Activated T-cell treated with anti-CD3 and anti-CD28 coated beads, Interleukin-2, amount 50 U/mL, for 1 hour (primary cell): Measurements from ENCODE around the gene VEPH1.

Source experiments
- DNase-seq: peaks from one replicate; pipeline ENCODE4 v3.0.0-alpha.2; 2020

VEPH1 gene

DNA sequence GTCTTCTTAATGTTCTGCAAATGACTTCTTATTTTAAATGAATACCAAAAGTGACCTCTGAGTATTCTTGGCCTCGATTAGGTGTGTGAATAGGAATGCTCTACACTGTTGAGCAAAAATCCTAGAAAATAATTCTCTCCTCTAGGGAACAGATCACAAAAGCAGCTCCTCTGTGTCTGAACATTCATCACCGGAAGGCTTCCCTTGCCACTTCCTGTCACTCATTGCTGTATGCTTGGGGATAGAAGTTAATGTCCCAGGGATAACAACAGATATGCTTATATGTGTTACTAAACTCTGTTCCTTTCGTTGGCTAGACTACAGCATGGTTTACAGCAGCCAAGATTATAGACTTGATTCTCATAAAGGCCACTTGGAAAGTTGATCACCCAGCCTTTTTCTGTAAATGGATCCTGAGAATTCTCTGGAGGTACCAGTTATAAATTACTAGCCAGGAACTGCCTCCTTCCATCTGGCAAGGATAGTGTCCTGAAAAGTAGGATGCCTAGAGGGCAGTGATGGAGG is 82.5 kb downstream of the VEPH1 start:
- no peak for DNase-seq

- DNase-seq = no peak
Observed at GRCh38 chr3:157418104-157418503, 85.1 kb downstream of the VEPH1 start.

- DNase-seq = no peak
Observed at GRCh38 chr3:157417247-157417646, 86.0 kb downstream of the VEPH1 start.

DNA sequence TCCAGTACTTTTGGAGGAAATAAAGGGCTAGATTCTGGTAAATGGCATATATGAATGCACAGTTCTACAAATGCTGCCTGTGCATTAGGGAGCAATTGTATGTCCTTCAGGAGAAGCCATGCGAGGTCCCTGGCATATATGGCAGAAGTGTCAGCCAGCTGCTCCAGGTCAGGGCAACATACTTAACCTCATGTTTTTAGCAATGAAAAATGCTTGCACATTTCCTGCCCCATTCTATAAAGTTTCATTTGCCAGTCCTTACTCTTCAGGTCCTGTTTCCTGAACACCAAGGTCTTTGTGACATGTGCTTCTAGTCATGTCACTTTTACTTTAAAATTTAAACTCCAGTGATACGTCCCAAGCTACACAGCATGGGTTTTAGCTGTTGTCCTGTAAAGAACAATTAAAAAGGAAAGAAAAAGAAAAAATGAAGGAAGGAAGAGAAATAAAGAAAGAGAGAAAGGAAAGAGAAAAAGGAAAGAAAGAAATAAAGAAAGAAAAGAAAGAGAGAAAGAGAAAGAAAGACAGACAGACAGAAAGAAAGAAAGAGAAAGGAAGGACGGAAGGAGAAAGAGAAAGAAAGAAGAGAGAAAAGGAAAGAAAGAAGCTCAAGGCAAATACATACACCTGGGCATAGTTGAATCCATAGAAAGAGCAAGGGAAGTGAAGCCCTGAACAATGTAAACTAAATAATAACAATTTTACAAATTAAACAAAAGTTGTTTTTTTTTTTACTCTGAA is 86.7 kb downstream of the VEPH1 start:
- DNase-seq = no peak

DNA sequence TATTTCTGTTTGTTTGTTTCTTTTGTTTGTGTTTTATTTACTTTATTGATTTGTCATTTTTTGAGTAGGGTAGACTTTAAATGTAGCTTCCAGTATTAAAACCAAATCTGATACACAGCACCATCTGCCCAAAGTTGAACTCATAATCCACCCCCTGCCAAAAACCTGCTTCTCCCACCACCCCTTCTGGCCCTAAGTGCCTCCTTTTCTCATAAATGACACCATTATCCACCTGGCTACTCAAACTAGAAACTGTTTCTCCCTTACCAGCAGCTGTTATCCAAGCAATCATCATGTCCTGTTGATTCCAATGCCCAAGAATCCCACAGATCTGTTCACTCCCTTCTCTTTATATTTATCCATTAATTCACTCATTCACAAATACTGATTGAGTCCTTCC is 88.4 kb downstream of the VEPH1 start:
- no peak for DNase-seq

GRCh38 chr3:157412323-157412855 is 90.8 kb downstream of the VEPH1 start:
- DNase-seq = no peak

DNA sequence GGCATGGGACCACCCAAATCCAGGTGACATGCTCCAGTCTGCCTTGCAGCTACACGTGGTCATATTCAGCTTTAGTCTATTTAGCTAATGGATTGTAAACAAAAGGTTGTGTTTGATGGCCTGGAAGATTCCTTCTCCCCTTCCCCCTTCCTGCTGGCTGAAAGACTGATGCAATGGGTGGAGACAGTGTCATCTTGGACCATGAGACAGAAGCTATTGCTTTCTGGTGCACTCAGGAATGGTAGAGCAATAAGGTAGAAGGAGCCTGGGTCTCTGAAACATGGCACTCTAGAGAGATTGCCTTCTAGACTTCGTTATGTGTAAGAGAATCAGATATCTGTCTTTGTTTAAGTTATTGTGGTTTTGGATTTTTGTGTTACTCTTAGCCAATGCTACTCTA is 92.3 kb downstream of the VEPH1 start:
- no peak for DNase-seq

- DNase-seq = no peak
Observed at GRCh38 chr3:157409516-157409915, 93.7 kb downstream of the VEPH1 start.

- no peak for DNase-seq
Observed at GRCh38 chr3:157408499-157409149, 94.6 kb downstream of the VEPH1 start.

DNA sequence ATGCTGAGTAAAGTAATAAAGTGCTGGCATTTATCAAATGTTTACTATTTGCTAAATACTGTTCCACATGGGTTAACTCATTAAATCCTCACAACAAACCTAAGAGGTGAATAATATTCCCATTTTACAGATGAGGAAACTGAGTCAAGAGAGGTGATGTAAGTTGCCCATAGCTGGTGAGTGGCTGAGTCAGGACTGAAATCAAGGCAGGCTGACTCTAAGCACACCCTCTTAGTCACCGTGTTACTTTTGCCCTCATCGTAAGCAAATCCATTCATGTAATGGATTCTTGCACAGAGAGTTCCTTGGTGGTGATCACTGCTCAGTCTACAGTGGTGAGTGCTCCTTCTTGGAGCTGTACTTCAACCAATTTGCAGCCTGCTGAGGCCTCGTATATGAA is 95.4 kb downstream of the VEPH1 start:
- no peak for DNase-seq

DNA sequence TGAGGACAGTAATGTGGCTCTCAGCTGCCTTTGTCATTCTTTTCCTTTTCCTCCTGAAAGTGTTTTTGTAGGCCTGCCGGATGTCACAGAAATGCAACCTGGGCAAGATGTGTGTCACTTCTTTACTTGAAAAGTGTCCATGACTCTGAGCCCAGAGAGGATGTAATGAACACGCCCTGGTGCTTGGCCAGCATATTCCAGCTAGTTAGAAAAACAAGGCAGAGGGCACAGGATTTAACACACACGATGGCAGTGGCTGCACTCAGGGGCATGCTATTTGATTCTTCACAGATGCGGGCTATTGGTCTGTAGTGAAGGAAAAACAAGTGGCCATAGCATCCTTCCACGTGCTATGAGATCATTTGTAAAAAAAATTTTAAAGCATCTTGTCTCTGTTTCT is 96.8 kb downstream of the VEPH1 start:
- DNase-seq = no peak

- DNase-seq = no peak
Observed at GRCh38 chr3:157405457-157405856, 97.8 kb downstream of the VEPH1 start.

DNA sequence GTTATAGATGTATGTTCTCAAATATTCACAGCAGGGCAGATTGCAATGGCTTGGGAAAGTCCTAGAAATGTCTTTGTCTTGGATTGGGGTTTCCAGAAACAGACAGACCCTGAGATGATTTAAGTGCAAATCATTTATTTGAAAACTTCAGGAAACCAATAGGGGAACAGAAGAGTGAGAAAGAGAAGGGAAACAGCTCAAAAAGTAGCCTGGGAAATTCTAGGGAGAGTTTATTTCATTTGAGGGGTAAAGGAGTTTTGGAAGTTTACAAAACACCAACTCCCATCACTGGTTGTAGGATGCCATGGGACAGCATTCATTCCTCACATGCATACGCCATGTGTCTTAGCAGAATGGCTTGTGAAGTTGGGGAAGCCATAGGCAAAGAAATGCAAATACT is 98.8 kb downstream of the VEPH1 start:
- no peak for DNase-seq

DNA sequence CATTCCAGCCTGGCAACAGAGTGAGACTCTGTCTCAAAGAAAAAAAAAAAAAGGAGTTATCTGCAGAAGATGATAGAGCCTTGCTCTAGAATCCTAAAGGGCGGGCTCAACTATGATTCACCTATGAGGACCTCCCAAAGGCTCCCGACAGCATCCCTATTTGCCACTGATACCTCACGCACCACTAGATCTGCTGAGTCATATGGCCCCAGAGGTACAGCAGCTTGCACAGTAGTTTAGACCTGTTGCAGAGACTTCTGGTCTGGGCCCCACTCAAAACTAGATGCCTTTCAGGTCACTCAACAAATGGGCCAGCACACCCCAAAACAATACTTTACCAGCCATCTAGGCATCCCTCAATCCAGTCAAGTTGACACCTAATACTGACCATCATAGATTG is 104.6 kb downstream of the VEPH1 start:
- no peak for DNase-seq

DNA sequence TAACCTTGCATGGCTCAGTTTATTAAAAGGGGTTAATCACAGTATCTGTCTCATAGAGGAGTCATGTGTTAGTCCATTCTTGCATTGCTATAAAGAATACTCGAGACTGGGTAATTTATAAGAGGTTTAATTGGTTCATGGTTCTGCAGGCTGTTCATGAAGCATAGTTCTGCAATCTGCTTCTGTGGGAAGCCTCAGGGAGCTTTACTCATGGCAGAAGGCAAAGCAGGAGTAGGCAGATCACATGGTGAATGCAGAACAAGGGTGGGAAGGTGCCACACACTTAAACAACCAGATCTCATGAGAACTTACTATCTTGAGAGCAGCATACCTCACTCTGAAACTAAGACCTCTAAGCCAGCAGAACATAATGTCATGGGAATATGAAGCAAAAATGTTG is 108.8 kb downstream of the VEPH1 start:
- no peak for DNase-seq

- no peak for DNase-seq
Observed at GRCh38 chr3:157393113-157393512, 110.1 kb downstream of the VEPH1 start.

- DNase-seq = no peak
Observed at GRCh38 chr3:157392104-157392503, 111.1 kb downstream of the VEPH1 start.

DNA sequence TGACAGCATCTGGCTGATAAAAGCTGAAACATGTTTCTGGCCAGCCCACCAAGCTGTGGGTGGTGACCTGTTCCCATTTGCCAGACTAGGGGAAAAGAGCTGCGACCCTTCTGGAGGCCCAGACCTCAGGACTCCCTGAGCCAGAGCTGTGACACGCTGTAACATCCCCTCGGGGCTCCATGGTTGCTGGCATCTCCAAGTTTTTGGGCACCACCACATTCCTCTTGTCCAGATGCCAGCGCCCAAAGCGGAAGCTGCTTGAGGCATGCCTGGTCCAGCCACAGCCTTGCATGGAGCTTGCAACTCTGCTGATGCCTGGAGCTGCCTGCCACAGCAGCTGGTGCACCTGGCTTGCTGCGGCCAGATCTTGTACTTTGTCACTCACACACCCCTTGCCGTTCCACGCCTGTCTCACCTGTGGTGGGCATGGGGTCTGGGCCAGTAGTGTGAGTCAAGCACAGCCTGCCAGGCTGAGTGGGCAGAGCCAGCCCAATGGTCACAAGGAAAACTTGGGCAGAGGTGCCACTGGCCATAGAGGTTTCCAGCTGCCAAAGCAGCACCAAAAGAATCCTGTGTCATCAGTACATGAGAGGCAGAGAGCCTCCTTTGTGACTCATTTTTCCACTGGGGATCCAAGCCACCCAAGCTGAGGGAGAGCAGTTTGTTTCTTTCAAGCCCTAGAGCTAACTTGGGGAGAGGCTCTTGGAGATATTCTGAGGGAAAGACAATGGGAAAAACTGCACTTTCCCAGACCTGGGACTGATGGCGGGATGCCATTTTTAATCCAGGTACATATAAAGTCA is 112.3 kb downstream of the VEPH1 start:
- no peak for DNase-seq

GRCh38 chr3:157388976-157389375 is 114.2 kb downstream of the VEPH1 start:
- no peak for DNase-seq

- DNase-seq = no peak
Observed at GRCh38 chr3:157387708-157388435, 115.3 kb downstream of the VEPH1 start.

- no peak for DNase-seq
Observed at GRCh38 chr3:157384491-157384890, 118.7 kb downstream of the VEPH1 start.

GRCh38 chr3:157384031-157384430 is 119.2 kb downstream of the VEPH1 start:
- DNase-seq = no peak

- no peak for DNase-seq
Observed at GRCh38 chr3:157381606-157382005, 121.6 kb downstream of the VEPH1 start.
